Hindlimb muscle (tissue), 1 donor: ENCODE measurements around the gene ELOVL2. TPM values are rescaled to one million over a fixed set of nuclear protein-coding genes. Genes with fewer than 3 reads are reported as not detected.
A peak's percentile ranks its signal among the peaks of the same experiment; 100 is the strongest.

Source experiments
- DNase-seq: peaks from one replicate; pipeline ENCODE4 v3.0.0-alpha.2; 2013
- polyA plus RNA-seq: library from polyadenylated mRNA; unstranded; fragments of 120-200 nt; gene quantifications from one replicate; pipeline ENCODE4 v1.2.1, GENCODE V29; 2013; ENCODE audit not compliant: insufficient read length

The ELOVL2 gene
- polyA plus RNA-seq, 1 donor: 2.1 TPM

- no peak for DNase-seq
These were observed 66.7 kb downstream of the ELOVL2 start for GRCh38 chr6:10977231-10977968.

GRCh38 chr6:10976571-10976970, 67.5 kb downstream of the ELOVL2 start:
- DNase-seq: no peak

GRCh38 chr6:10972196-10972595, 71.9 kb downstream of the ELOVL2 start:
- DNase-seq: no peak

- DNase-seq: no peak
These were observed 73.4 kb downstream of the ELOVL2 start for GRCh38 chr6:10970731-10971130.

- DNase-seq: no peak
These were observed 75.3 kb downstream of the ELOVL2 start for GRCh38 chr6:10968776-10969175.

- DNase-seq: no peak
These were observed 79.4 kb downstream of the ELOVL2 start for GRCh38 chr6:10964684-10965083.

GRCh38 chr6:10963113-10963512, 81.0 kb downstream of the ELOVL2 start:
- no peak for DNase-seq

GRCh38 chr6:10962673-10963072, 81.4 kb downstream of the ELOVL2 start:
- DNase-seq: peak; percentile 20

GRCh38 chr6:10961837-10962236, 82.3 kb downstream of the ELOVL2 start:
- DNase-seq: no peak

GRCh38 chr6:10960171-10960570, 83.9 kb downstream of the ELOVL2 start:
- DNase-seq: no peak

GRCh38 chr6:10957414-10957886, 86.7 kb downstream of the ELOVL2 start:
- DNase-seq: no peak

GRCh38 chr6:10956776-10957175, 87.3 kb downstream of the ELOVL2 start:
- no peak for DNase-seq

- peak; percentile 52 for DNase-seq
These were observed 89.5 kb downstream of the ELOVL2 start for GRCh38 chr6:10954590-10955010.

- peak; percentile 23 for DNase-seq
These were observed 92.3 kb downstream of the ELOVL2 start for GRCh38 chr6:10951675-10952282.

- DNase-seq: no peak
These were observed 94.3 kb downstream of the ELOVL2 start for GRCh38 chr6:10949579-10950490.

GRCh38 chr6:10947966-10948365, 96.1 kb downstream of the ELOVL2 start:
- no peak for DNase-seq

GRCh38 chr6:10945845-10946244, 98.3 kb downstream of the ELOVL2 start:
- no peak for DNase-seq

GRCh38 chr6:10939840-10940239, 104.3 kb downstream of the ELOVL2 start:
- no peak for DNase-seq

GRCh38 chr6:10933126-10933525, 111.0 kb downstream of the ELOVL2 start:
- no peak for DNase-seq
